HepG2 (cell line): ENCODE results near the gene WDR89. TPM values are rescaled to one million over a fixed set of nuclear protein-coding genes. Genes with fewer than 3 reads are reported as not detected.

ENCODE experiments used
- CHCHD3 ChIP-seq: sonication (generic); formaldehyde crosslinking; IDR thresholded peaks from 2 replicates; pipeline ENCODE4 v1.8.0; 2022; ENCODE audit warnings: mild to moderate bottlenecking, missing genetic modification reagents, moderate library complexity
- KLF6 ChIP-seq: IDR thresholded peaks from 2 replicates; pipeline ENCODE4 v1.8.0; 2016; ENCODE audit warnings: missing biosample characterization, missing genetic modification reagents
- MTA3 ChIP-seq: sonication (generic); formaldehyde crosslinking; IDR thresholded peaks from 2 replicates; pipeline ENCODE4 v1.4.0; 2020; ENCODE audit warnings: missing genetic modification reagents
- SCMH1 ChIP-seq: sonication (generic); formaldehyde crosslinking; IDR thresholded peaks from 2 replicates; pipeline ENCODE4 v1.9.0; 2021; ENCODE audit warnings: missing genetic modification reagents, mild to moderate bottlenecking, borderline replicate concordance
- SIX4 ChIP-seq: sonication (generic); formaldehyde crosslinking; IDR thresholded peaks from 2 replicates; pipeline ENCODE4 v1.4.0; 2020; ENCODE audit warnings: missing genetic modification reagents
- TEAD3 ChIP-seq: optimal IDR thresholded peaks from 2 replicates; pipeline ENCODE3; 2016; ENCODE audit warnings: borderline replicate concordance
- ZNF253 ChIP-seq: sonication (generic); formaldehyde crosslinking; IDR thresholded peaks from 2 replicates; pipeline ENCODE4 v1.8.0; 2022; ENCODE audit warnings: mild to moderate bottlenecking, missing genetic modification reagents, borderline replicate concordance
- ZNF33A ChIP-seq: sonication (generic); formaldehyde crosslinking; IDR thresholded peaks from 2 replicates; pipeline ENCODE4 v1.5.1; 2020; ENCODE audit warnings: missing genetic modification reagents, mild to moderate bottlenecking, moderate library complexity, borderline replicate concordance
- polyA plus RNA-seq, 8 experiments: library from polyadenylated mRNA; depleted of rRNA in 3 of 8; stranded (reverse) in 7 of 8; unstranded in 1 of 8; fragments of >200 nt; fragmentation: Illumina TruSeq in 4 of 8; extraction: Trizol in 4 of 8; gene quantifications; 2 replicates each; pipeline versions ENCODE4 v1.2.1 to v1.2.3, GENCODE V29; 2011 to 2016; ENCODE audit warnings: low read depth in 4 of 8, missing spikeins in 1 of 8, mixed read lengths in 1 of 8; ENCODE audit not compliant: insufficient read depth in 1 of 8
- total RNA-seq, 5 experiments: library from RNA; depleted of rRNA; stranded (reverse); fragments of >200 nt; fragmentation: Illumina TruSeq; extraction: Trizol; gene quantifications; 2 replicates each; pipeline ENCODE4 v1.2.3, GENCODE V29; 2016; ENCODE audit warnings: low read depth in 1 of 5
- TF ChIP-seq, protein P1 (sequence below), 2 experiments: sonication (generic) in 1 of 2; formaldehyde crosslinking in 1 of 2; IDR thresholded peaks; 2 replicates each; pipeline versions ENCODE4 v1.4.0 to v1.6.1; 2016 to 2020; ENCODE audit warnings: borderline replicate concordance in 1 of 2, low read depth in 1 of 2, mild to moderate bottlenecking in 1 of 2, missing genetic modification reagents in 1 of 2
- TF ChIP-seq, protein P2 (sequence below): sonication (generic); formaldehyde crosslinking; IDR thresholded peaks from 2 replicates; pipeline ENCODE4 v1.4.0; 2020; ENCODE audit warnings: missing genetic modification reagents
- TF ChIP-seq, protein P3 (sequence below): sonication (generic); formaldehyde crosslinking; IDR thresholded peaks from 2 replicates; pipeline ENCODE4 v1.4.0; 2020; ENCODE audit warnings: missing genetic modification reagents
- TF ChIP-seq, protein P4 (sequence below): sonication (generic); formaldehyde crosslinking; IDR thresholded peaks from 2 replicates; pipeline ENCODE4 v1.9.0; 2021; ENCODE audit warnings: missing genetic modification reagents, borderline replicate concordance

The WDR89 gene
- total and polyA plus RNA-seq, 2 of the 13 experiments (the other 11 are each of a cell fraction or from before 2014, with no cell fraction given): 5.2 to 20.1 TPM

DNA sequence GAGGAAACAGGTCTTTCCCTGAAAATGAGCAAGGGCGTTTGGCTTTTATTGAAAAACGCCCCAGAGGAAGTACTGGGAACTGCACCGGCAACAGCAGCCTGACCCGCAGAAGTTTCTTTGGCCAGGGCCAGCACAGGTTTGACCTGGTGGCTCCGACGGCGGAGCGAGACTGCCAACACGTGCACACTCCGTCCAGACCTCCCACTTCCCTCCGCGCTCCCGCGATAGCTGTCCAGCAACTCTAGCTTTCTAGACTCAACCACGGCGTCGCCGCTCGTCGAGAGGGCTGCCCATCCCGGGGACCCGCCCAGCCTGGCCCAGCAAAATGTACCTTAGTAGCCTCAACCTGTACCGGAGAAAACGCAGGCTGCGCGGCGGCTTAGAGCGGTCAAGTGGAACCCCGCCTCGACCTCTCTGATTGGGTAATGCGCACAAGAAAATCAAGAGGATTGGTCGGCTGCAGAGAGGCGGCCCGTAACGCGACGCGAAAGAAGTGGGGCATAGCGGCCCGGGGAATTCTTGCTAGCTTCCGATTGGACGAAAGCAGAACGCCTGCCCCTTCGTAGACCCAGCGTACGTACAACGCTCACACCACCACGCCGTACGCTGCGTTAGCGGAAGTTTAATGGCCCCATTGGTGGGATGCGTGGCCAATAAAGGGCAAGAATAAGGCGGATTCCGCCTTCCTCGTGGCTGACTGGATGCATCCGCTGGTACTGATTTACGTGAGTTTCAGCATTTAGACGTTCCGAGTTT lies at the start of gene WDR89 (continued):
- TF ChIP-seq, protein P1, sequence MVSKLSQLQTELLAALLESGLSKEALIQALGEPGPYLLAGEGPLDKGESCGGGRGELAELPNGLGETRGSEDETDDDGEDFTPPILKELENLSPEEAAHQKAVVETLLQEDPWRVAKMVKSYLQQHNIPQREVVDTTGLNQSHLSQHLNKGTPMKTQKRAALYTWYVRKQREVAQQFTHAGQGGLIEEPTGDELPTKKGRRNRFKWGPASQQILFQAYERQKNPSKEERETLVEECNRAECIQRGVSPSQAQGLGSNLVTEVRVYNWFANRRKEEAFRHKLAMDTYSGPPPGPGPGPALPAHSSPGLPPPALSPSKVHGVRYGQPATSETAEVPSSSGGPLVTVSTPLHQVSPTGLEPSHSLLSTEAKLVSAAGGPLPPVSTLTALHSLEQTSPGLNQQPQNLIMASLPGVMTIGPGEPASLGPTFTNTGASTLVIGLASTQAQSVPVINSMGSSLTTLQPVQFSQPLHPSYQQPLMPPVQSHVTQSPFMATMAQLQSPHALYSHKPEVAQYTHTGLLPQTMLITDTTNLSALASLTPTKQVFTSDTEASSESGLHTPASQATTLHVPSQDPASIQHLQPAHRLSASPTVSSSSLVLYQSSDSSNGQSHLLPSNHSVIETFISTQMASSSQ (IDR thresholded peaks at IDR 0.05; ENCODE audit: low read depth): peak; percentile 15; the same call in 1 of the 2 replicates
- TF ChIP-seq, protein P1 (CRISPR knock-in tag; IDR thresholded peaks at IDR 0.05; ENCODE audit: borderline replicate concordance): no peak
- no peak; the same call in none of the 2 replicates for TF ChIP-seq SIX4
- no peak for TF ChIP-seq ZNF33A
- peak; percentile 49 for TF ChIP-seq TEAD3 (CRISPR knock-in tag)
- TF ChIP-seq KLF6 (CRISPR knock-in tag): no peak
- TF ChIP-seq CHCHD3: 0 out of 2 replicates have a peak, but pooled peaks have one; percentile 76
- TF ChIP-seq, protein P2, sequence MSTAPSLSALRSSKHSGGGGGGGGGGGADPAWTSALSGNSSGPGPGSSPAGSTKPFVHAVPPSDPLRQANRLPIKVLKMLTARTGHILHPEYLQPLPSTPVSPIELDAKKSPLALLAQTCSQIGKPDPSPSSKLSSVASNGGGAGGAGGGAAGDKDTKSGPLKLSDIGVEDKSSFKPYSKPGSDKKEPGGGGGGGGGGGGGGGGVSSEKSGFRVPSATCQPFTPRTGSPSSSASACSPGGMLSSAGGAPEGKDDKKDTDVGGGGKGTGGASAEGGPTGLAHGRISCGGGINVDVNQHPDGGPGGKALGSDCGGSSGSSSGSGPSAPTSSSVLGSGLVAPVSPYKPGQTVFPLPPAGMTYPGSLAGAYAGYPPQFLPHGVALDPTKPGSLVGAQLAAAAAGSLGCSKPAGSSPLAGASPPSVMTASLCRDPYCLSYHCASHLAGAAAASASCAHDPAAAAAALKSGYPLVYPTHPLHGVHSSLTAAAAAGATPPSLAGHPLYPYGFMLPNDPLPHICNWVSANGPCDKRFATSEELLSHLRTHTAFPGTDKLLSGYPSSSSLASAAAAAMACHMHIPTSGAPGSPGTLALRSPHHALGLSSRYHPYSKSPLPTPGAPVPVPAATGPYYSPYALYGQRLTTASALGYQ (CRISPR knock-in tag): peak; percentile 82
- no peak for TF ChIP-seq SCMH1 (CRISPR knock-in tag)
- TF ChIP-seq MTA3 (CRISPR knock-in tag): no peak
- TF ChIP-seq, protein P3, sequence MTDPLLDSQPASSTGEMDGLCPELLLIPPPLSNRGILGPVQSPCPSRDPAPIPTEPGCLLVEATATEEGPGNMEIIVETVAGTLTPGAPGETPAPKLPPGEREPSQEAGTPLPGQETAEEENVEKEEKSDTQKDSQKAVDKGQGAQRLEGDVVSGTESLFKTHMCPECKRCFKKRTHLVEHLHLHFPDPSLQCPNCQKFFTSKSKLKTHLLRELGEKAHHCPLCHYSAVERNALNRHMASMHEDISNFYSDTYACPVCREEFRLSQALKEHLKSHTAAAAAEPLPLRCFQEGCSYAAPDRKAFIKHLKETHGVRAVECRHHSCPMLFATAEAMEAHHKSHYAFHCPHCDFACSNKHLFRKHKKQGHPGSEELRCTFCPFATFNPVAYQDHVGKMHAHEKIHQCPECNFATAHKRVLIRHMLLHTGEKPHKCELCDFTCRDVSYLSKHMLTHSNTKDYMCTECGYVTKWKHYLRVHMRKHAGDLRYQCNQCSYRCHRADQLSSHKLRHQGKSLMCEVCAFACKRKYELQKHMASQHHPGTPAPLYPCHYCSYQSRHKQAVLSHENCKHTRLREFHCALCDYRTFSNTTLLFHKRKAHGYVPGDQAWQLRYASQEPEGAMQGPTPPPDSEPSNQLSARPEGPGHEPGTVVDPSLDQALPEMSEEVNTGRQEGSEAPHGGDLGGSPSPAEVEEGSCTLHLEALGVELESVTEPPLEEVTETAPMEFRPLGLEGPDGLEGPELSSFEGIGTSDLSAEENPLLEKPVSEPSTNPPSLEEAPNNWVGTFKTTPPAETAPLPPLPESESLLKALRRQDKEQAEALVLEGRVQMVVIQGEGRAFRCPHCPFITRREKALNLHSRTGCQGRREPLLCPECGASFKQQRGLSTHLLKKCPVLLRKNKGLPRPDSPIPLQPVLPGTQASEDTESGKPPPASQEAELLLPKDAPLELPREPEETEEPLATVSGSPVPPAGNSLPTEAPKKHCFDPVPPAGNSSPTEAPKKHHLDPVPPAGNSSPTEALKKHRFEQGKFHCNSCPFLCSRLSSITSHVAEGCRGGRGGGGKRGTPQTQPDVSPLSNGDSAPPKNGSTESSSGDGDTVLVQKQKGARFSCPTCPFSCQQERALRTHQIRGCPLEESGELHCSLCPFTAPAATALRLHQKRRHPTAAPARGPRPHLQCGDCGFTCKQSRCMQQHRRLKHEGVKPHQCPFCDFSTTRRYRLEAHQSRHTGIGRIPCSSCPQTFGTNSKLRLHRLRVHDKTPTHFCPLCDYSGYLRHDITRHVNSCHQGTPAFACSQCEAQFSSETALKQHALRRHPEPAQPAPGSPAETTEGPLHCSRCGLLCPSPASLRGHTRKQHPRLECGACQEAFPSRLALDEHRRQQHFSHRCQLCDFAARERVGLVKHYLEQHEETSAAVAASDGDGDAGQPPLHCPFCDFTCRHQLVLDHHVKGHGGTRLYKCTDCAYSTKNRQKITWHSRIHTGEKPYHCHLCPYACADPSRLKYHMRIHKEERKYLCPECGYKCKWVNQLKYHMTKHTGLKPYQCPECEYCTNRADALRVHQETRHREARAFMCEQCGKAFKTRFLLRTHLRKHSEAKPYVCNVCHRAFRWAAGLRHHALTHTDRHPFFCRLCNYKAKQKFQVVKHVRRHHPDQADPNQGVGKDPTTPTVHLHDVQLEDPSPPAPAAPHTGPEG: peak; percentile 91
- no peak; the same call in 1 of the 2 replicates for TF ChIP-seq ZNF253 (CRISPR knock-in tag)
- TF ChIP-seq, protein P4, sequence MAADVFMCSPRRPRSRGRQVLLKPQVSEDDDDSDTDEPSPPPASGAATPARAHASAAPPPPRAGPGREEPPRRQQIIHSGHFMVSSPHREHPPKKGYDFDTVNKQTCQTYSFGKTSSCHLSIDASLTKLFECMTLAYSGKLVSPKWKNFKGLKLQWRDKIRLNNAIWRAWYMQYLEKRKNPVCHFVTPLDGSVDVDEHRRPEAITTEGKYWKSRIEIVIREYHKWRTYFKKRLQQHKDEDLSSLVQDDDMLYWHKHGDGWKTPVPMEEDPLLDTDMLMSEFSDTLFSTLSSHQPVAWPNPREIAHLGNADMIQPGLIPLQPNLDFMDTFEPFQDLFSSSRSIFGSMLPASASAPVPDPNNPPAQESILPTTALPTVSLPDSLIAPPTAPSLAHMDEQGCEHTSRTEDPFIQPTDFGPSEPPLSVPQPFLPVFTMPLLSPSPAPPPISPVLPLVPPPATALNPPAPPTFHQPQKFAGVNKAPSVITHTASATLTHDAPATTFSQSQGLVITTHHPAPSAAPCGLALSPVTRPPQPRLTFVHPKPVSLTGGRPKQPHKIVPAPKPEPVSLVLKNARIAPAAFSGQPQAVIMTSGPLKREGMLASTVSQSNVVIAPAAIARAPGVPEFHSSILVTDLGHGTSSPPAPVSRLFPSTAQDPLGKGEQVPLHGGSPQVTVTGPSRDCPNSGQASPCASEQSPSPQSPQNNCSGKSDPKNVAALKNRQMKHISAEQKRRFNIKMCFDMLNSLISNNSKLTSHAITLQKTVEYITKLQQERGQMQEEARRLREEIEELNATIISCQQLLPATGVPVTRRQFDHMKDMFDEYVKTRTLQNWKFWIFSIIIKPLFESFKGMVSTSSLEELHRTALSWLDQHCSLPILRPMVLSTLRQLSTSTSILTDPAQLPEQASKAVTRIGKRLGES: 0 out of 2 replicates have a peak, but pooled peaks have one; percentile 84
